Erythroblast (primary cell): ENCODE results near the gene MBNL2.
A peak's percentile ranks its signal among the peaks of the same experiment; 100 is the strongest.

ENCODE experiments used
- DNase-seq, 2 experiments: peaks; one replicate each; lab custom pipeline; 2025; lab: John Stamatoyannopoulos, UW
- GATA1 ChIP-seq: IDR thresholded peaks from 2 replicates; pipeline ENCODE4 v1.6.1; 2011; ENCODE audit warnings: low read depth, mild to moderate bottlenecking, control low read depth, low read length, moderate library complexity
- POLR2A ChIP-seq: IDR thresholded peaks from 2 replicates; pipeline ENCODE4 v1.6.1; 2011; ENCODE audit warnings: mild to moderate bottlenecking, low read length

The MBNL2 gene

DNA sequence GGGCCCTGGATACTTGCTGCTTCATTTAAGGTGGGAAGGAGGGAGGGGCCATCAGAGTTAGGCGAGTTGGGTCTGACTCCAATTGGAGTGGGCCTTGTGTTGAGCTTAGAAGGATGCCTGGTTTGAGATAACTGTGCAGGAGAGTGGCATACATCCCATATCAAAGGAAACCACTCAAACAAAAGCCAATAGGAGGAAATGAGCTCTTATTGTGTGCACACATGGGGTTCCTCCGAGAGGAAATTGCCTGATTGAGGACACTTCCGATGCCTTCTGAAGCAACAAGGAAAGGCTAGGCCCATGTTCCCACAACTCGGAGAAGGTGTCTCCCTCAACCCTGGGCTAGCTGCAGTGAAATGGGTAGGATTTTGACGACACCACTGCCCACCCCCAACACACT is 19.6 kb downstream of the MBNL2 start:
- no peak for DNase-seq
- TF ChIP-seq POLR2A (no peak), GATA1 (no peak)

GRCh38 chr13:97242755-97243497 is 20.8 kb downstream of the MBNL2 start:
- no peak for TF ChIP-seq GATA1
- TF ChIP-seq POLR2A = no peak
- peak; percentile 9 to 50 for DNase-seq

DNA sequence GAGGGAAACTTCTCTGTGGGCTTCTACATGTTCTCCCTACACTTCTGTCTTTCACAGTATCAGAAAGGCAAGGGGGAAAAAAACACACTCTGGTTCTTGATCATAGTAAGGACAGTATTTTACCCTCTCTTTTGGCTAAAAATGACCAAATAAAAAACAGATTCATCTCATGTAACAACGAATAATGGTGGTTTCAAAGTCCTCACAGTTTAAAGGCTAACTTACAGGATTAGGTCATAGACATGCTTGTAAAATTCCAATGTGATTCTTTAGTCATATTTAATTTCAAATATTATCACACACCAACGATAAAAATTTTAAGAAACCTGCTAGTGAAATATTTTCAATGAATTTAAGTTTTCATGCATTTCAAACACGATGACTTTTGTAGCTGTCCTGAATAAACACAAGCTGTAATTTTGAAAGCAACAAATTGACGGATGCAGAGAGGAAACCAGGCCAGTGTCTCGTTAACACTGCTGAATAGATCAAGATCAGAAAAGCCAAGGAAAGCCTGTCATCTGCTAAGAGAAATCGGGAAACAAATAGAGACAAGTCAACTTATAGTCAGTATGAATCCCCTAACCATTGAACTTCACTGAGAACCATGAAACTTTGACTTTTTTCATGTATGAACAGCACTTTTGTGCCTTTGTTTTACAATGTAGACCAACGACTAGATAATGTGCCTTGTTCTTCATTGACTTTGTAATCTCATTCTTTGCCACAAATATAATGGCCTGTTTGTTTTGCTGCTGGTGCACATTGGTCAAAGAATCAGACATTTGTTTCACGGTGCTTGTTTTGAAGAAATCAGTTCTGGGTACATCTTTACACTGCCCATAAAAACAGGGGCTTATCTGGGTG is 22.0 kb downstream of the MBNL2 start:
- DNase-seq = no peak
- no peak for TF ChIP-seq POLR2A
- TF ChIP-seq GATA1 = no peak

DNA sequence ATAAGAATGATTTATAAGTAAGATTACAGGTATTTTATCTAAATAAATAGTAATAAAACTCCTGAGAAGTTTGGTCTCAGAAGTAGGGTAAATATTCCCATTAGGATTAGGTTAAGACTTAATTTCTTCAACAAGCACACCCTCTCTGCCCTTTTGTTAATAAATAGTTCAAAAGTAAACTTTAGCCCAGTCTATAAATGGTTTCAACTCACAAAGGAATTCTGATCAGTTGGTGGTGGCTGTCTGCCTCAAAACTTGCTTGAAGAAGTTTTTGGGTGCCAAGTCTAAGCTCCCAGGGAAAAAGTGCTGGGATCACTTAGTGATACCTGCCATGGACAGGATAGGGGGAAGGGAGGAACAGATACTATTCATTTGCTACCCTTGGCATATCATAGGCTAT is 22.9 kb downstream of the MBNL2 start:
- TF ChIP-seq GATA1 (no peak), POLR2A (no peak)
- DNase-seq = no peak

GRCh38 chr13:97246596-97247158 is 24.5 kb downstream of the MBNL2 start:
- TF ChIP-seq GATA1 (no peak), POLR2A (no peak)
- no peak for DNase-seq

GRCh38 chr13:97248243-97248642 is 26.1 kb downstream of the MBNL2 start:
- no peak for DNase-seq
- TF ChIP-seq POLR2A (no peak), GATA1 (no peak)

DNA sequence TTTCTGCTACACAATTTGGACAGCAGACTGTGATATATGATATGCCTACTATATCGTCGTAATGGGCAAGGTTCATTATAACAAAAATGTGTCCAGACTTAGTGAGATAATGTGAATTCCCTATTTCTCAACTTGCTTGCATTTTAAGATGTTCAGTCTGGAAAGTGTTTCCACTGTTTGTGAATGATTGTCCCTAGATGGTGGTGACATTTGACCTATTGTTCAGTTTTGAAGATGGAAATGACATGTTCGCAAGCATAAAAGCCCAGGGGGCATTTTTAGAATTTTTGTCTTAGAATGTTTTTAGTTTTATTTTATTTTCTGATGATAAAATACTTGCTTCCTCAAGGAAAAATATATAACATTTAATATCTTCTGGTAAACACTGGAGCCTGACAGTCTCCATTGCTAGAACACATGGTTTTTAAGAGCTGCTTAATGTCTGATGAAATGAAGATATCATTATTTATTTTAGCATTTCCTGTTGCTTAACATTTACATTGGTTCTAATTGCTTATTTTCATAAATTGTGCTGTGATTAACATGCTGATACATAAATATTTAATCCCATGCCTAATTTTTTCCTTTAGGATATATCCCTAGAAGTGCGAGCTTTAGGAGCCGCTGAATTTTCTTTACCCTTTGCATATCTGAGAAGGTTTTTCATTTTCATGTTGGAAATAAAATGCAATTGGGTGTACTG is 27.1 kb downstream of the MBNL2 start:
- TF ChIP-seq POLR2A = no peak
- TF ChIP-seq GATA1 = no peak
- no peak for DNase-seq

DNA sequence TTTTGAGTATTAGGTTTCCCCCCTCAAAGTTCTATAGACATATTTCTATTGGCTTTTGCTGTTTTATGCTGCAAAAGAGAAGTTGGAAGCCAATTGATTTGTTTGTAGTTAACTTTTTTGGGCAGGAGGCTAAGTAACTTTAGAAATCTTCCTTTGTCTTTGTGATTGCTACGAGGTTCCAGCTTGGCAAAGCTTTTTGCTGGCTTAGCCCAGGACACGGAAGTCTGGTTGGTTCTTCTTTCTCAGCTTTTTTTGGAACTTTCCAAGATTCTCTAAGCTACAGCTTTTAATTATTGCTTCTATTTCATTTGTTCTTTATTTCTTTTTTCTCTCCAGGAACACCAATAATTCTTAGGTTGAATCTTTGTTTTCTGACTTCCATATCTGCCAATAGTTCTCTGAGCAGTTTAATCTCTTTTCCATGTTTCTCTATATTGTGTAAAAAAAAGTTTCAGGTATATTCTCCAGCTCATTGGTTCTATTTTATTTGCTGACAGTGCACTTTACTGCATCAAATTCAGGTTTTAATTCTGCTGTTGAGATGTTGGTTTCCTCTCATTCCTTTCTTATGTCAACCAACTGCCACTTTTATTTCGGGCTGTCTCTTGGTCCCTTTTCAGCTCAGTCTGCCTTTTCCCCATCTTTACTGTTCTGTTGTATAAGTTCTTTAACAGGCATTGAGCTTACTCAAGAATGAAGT is 27.8 kb downstream of the MBNL2 start:
- no peak for DNase-seq
- TF ChIP-seq GATA1 = no peak
- no peak for TF ChIP-seq POLR2A

GRCh38 chr13:97250560-97250959 is 28.4 kb downstream of the MBNL2 start:
- TF ChIP-seq POLR2A (no peak), GATA1 (no peak)
- DNase-seq = no peak

GRCh38 chr13:97252735-97253134 is 30.6 kb downstream of the MBNL2 start:
- no peak for DNase-seq
- TF ChIP-seq POLR2A (no peak), GATA1 (no peak)

GRCh38 chr13:97253581-97254293 is 31.6 kb downstream of the MBNL2 start:
- DNase-seq = no peak

GRCh38 chr13:97254816-97255215 is 32.7 kb downstream of the MBNL2 start:
- DNase-seq = peak; percentile 12 to 59
- TF ChIP-seq POLR2A = no peak
- TF ChIP-seq GATA1 = no peak

More at GRCh38 chr13:97253581-97254293, 31.6 kb downstream of the MBNL2 start:
- TF ChIP-seq GATA1 (no peak), POLR2A (no peak)

- TF ChIP-seq POLR2A = no peak
- TF ChIP-seq GATA1 = no peak
- DNase-seq = peak; percentile 48 to 73
Observed at GRCh38 chr13:97255515-97256021, 33.4 kb downstream of the MBNL2 start.
